Gastroesophageal sphincter (tissue), 3 donors: ENCODE results near the gene B9D2.

Source experiments
- EP300 ChIP-seq: sonication (generic); formaldehyde crosslinking; IDR thresholded peaks from one replicate; pipeline ENCODE4 v1.6.1; 2017; ENCODE audit warnings: antibody characterized with exemption, mild to moderate bottlenecking
- POLR2A ChIP-seq, 2 donors: fragments of 450-650 bp; IDR thresholded peaks; one replicate each; pipeline ENCODE4 v1.6.1; 2017; ENCODE audit warnings: antibody characterized with exemption in 2 of 2, mild to moderate bottlenecking in 2 of 2, moderate library complexity in 1 of 2
- TF ChIP-seq, protein P1 (sequence below), 4 experiments: fragments of 200-600 bp in 2 of 4; fragments of 450-650 bp in 2 of 4; sonication (generic) in 1 of 4; IDR thresholded peaks; one replicate each; pipeline ENCODE4 v1.5.1; 2017 to 2019; ENCODE audit warnings: antibody characterized with exemption in 4 of 4, mild to moderate bottlenecking in 2 of 4, moderate library complexity in 2 of 4

DNA sequence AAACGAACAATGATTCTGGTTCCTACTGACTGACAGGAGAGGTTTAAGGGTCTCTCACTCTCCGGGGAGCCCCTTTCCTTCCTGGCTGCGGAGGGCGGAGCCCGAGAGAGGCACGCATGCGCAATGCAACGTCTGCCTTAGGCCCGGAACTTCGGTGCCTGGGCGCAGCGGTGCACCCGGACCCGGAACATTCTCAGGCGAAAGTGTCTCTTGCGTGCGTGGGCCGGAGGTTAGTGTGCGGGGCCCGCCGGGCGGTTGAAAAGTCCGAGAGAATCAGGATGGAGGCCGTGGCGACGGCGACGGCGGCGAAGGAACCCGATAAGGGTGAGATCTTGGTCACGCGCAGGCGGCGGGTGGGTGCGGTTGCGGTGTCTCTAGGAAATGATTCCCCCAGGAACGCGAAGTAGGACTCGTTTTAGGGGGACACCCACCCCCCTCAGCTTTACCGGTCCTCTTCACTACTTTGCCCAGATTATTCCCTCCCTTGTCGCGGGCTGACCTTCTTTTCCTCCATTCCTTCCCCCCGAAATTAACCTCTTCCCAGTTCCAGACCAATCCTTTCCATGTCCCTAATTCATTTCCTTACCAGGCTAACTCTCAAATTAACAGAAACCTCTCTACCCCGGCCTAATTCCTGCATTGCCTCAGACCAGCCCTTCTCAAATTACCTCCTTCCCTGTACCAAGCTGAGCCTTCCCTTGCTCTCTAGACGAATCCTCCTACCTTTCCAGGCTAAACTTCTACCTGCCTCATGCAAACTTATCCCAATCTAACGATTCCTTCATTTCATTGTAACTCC, 53.7 kb downstream of the B9D2 start, which contains the start of gene CCDC97:
- TF ChIP-seq, protein P1, sequence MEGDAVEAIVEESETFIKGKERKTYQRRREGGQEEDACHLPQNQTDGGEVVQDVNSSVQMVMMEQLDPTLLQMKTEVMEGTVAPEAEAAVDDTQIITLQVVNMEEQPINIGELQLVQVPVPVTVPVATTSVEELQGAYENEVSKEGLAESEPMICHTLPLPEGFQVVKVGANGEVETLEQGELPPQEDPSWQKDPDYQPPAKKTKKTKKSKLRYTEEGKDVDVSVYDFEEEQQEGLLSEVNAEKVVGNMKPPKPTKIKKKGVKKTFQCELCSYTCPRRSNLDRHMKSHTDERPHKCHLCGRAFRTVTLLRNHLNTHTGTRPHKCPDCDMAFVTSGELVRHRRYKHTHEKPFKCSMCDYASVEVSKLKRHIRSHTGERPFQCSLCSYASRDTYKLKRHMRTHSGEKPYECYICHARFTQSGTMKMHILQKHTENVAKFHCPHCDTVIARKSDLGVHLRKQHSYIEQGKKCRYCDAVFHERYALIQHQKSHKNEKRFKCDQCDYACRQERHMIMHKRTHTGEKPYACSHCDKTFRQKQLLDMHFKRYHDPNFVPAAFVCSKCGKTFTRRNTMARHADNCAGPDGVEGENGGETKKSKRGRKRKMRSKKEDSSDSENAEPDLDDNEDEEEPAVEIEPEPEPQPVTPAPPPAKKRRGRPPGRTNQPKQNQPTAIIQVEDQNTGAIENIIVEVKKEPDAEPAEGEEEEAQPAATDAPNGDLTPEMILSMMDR (IDR thresholded peaks at IDR 0.05) = peak in 1 of 4 experiments; percentile 15
- TF ChIP-seq EP300 (no peak), POLR2A (IDR thresholded peaks at IDR 0.05) (peak; percentile 56 to 58)
